Measurements from ENCODE around the gene MKNK2. TPM values are rescaled to one million over a fixed set of nuclear protein-coding genes. Genes with fewer than 3 reads are reported as not detected.

Gene MKNK2
- total and polyA plus RNA-seq, 2 donors (not counting 3 experiments of a cell fraction or from before 2014, with no cell fraction given): 65.1 to 86.1 TPM

DNA sequence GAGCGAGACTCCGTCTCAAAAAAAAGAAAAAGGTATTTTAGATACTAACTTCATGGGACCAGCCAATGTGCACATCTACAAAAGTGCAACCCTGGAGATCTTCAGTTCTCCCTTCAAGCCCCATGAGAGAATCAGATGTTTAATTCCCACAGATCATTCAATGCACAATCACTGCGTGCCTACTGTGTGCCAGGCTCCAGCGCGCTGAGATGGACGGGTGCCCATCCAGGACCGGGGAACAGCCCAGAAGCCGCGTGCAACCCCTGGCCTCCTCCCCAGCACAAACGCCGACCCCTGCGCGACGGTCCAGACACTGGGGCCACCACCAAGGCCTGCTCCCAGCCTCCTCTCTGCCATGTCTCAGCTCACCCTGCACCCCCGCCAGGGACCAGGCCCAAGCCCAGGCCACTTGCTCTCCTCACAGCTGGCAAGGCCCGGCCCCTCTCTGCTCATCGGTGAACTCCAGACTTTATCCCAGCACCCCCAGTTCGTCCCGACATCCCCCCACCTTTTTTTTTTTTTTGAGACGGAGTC, 40.8 kb downstream of the MKNK2 start:
- TF ChIP-seq GATA2 (IDR thresholded peaks at IDR 0.05; ENCODE audit: insufficient read depth, insufficient read length, low read depth, low read length): no peak
- TF ChIP-seq, protein P1, sequence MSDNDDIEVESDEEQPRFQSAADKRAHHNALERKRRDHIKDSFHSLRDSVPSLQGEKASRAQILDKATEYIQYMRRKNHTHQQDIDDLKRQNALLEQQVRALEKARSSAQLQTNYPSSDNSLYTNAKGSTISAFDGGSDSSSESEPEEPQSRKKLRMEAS (IDR thresholded peaks at IDR 0.05; ENCODE audit: insufficient read depth, insufficient read length): no peak
- TF ChIP-seq MYC (IDR thresholded peaks at IDR 0.05; ENCODE audit: low read depth, low read length): no peak
- TF ChIP-seq POLR2A (IDR thresholded peaks at IDR 0.05; ENCODE audit: low read depth, low read length): no peak
- no peak for TF ChIP-seq FOS (IDR thresholded peaks at IDR 0.05; ENCODE audit: borderline replicate concordance, insufficient read depth, low read length)
- intact Hi-C loops (cut with micrococcal nuclease): no loop called here
- peaks cover 14% of the 10 kb centered on the region for H3K79me2 ChIP-seq (ENCODE audit: control insufficient read depth, insufficient read depth, low read length)
- FAIRE-seq (no peak), DNase-seq (ENCODE audit: low read depth, low spot score) (no peak)
- no peaks in the 10 kb centered on the region for H3K27me3 ChIP-seq (ENCODE audit: control insufficient read depth in 2 of 2, insufficient read depth in 2 of 2, low read length in 2 of 2)
- dilution Hi-C loops (cut with MboI; ENCODE audit: extremely low pct_ligation_motif_present, low sequenced_read_pairs): no loop called here
- no peaks in the 10 kb centered on the region for H3K36me3 ChIP-seq (ENCODE audit: control insufficient read depth in 2 of 2, extremely low read depth in 1 of 2, insufficient read depth in 2 of 2, low read length in 2 of 2)
- H3K9me1 ChIP-seq (replicated peaks; ENCODE audit: control insufficient read depth, extremely low read depth, insufficient read depth, low read length): no peaks in the 10 kb centered on the region
- ChIA-PET POLR2A (no interaction called here), CTCF (interaction anchor here (1.0 kb wide), 1 partner anchor 46 kb away, joined by 3 read pairs; no protein-coding TSS in a partner anchor)
- no peaks in the 10 kb centered on the region for H3K9me3 ChIP-seq (replicated peaks; ENCODE audit: control insufficient read depth, insufficient read depth, low read length)
- H4K20me1 ChIP-seq (replicated peaks; ENCODE audit: control insufficient read depth, extremely low read depth, insufficient read depth, low read length): no peaks in the 10 kb centered on the region
- no peak overlapping the region for H3K27ac ChIP-seq (ENCODE audit: insufficient read depth, low read depth, low read length)
- no peak overlapping the region for H2AFZ ChIP-seq (ENCODE audit: low read depth, low read length)
- H3K9ac ChIP-seq (replicated peaks; ENCODE audit: extremely low read depth, insufficient read depth, low read length): no peak overlapping the region
- no peak overlapping the region for H3K4me3 ChIP-seq (replicated peaks in 1 of 3; ENCODE audit: insufficient read depth in 1 of 3, low read depth in 1 of 3, low read length in 3 of 3)
- no peak overlapping the region for H3K4me2 ChIP-seq (ENCODE audit: insufficient read depth, low read length)
- BruUV-seq (replicated peaks): no TSS peak
- H3K4me1 ChIP-seq (ENCODE audit: control insufficient read depth, extremely low read depth, insufficient read depth, low read length): no peaks in the 10 kb centered on the region

DNA sequence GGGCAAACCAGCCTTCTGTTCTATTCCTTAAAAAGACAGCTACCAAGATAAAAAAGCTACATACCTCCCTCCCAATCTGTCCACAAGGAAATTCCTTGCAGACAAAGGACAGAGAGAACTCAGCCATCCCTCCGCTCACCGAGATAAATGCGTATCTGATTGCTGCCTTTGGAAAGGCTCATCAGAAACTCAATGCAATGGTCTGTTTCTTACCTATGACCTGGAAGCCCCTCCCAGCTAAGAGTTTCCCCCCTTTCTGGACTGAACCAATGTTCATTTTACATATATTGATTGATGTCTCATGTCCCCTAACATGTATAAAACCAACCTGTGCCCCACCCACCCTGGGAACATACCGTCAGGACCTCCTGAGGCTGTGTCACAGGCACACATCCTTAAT, 47.2 kb downstream of the MKNK2 start:
- dilution Hi-C loops (cut with MboI; ENCODE audit: extremely low pct_ligation_motif_present, low sequenced_read_pairs): no loop called here
- Histone ChIP-seq H3K9me1 (replicated peaks; ENCODE audit: control insufficient read depth, extremely low read depth, insufficient read depth, low read length) (no peaks in the 10 kb centered on the region), H3K4me2 (ENCODE audit: insufficient read depth, low read length) (no peak overlapping the region), H3K4me1 (ENCODE audit: control insufficient read depth, extremely low read depth, insufficient read depth, low read length) (no peaks in the 10 kb centered on the region), H3K27me3 (ENCODE audit: control insufficient read depth in 2 of 2, insufficient read depth in 2 of 2, low read length in 2 of 2) (no peaks in the 10 kb centered on the region), H3K79me2 (ENCODE audit: control insufficient read depth, insufficient read depth, low read length) (peaks cover 2% of the 10 kb centered on the region), H4K20me1 (replicated peaks; ENCODE audit: control insufficient read depth, extremely low read depth, insufficient read depth, low read length) (no peaks in the 10 kb centered on the region), H2AFZ (ENCODE audit: low read depth, low read length) (no peak overlapping the region), H3K4me3 (replicated peaks in 1 of 3; ENCODE audit: insufficient read depth in 1 of 3, low read depth in 1 of 3, low read length in 3 of 3) (no peak overlapping the region), H3K27ac (ENCODE audit: insufficient read depth, low read depth, low read length) (no peak overlapping the region), H3K9me3 (replicated peaks; ENCODE audit: control insufficient read depth, insufficient read depth, low read length) (no peaks in the 10 kb centered on the region), H3K9ac (replicated peaks; ENCODE audit: extremely low read depth, insufficient read depth, low read length) (no peak overlapping the region), H3K36me3 (ENCODE audit: control insufficient read depth in 2 of 2, extremely low read depth in 1 of 2, insufficient read depth in 2 of 2, low read length in 2 of 2) (peaks cover 2% of the 10 kb centered on the region in 2 experiments)
- intact Hi-C loops (cut with micrococcal nuclease): no loop called here
- POLR2A ChIA-PET: no interaction called here
- BruUV-seq (replicated peaks): no TSS peak
- DNase-seq (ENCODE audit: low read depth, low spot score) (no peak), FAIRE-seq (no peak)
- CTCF ChIA-PET: interaction anchor here (1.6 kb wide), 1 partner anchor 66 kb away, joined by 6 read pairs; no protein-coding TSS in a partner anchor
- TF ChIP-seq FOS (IDR thresholded peaks at IDR 0.05; ENCODE audit: borderline replicate concordance, insufficient read depth, low read length) (no peak), POLR2AphosphoS5 (IDR thresholded peaks at IDR 0.05; ENCODE audit: insufficient read depth, low read depth, low read length) (no peak), EZH2 (IDR thresholded peaks at IDR 0.05; ENCODE audit: borderline replicate concordance, low read depth, low read length, severe bottlenecking) (no peak), JUN (IDR thresholded peaks at IDR 0.05; ENCODE audit: borderline replicate concordance, insufficient read depth, insufficient read length, low read depth) (no peak), MYC (IDR thresholded peaks at IDR 0.05; ENCODE audit: low read depth, low read length) (no peak), GATA2 (IDR thresholded peaks at IDR 0.05; ENCODE audit: insufficient read depth, insufficient read length, low read depth, low read length) (no peak), POLR2A (IDR thresholded peaks at IDR 0.05; ENCODE audit: low read depth, low read length) (no peak)
- TF ChIP-seq, protein P1 (IDR thresholded peaks at IDR 0.05; ENCODE audit: insufficient read depth, insufficient read length): no peak
- TF ChIP-seq, protein P2, sequence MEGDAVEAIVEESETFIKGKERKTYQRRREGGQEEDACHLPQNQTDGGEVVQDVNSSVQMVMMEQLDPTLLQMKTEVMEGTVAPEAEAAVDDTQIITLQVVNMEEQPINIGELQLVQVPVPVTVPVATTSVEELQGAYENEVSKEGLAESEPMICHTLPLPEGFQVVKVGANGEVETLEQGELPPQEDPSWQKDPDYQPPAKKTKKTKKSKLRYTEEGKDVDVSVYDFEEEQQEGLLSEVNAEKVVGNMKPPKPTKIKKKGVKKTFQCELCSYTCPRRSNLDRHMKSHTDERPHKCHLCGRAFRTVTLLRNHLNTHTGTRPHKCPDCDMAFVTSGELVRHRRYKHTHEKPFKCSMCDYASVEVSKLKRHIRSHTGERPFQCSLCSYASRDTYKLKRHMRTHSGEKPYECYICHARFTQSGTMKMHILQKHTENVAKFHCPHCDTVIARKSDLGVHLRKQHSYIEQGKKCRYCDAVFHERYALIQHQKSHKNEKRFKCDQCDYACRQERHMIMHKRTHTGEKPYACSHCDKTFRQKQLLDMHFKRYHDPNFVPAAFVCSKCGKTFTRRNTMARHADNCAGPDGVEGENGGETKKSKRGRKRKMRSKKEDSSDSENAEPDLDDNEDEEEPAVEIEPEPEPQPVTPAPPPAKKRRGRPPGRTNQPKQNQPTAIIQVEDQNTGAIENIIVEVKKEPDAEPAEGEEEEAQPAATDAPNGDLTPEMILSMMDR (IDR thresholded peaks at IDR 0.05; ENCODE audit: extremely low read depth in 1 of 2, insufficient read depth in 1 of 2, low read depth in 1 of 2, low read length in 2 of 2): no peak

All from endothelial cell of umbilical vein (primary cell).